Left lobe of liver (tissue), 2 donors: ENCODE results near the gene CAPZA3. TPM values are rescaled to one million over a fixed set of nuclear protein-coding genes. Genes with fewer than 3 reads are reported as not detected.
"Not testable (repeated sequence)": the region's sequence is repeated elsewhere in the genome, so short reads cannot be mapped to it uniquely, and the experiment has no call there.

Source experiments
- ATAC-seq: fragments of 200-7000 bp; cut with Tn5 transposase; one replicate; pipeline ENCODE4 v1.9.1; 2020; ENCODE audit warnings: mild to moderate bottlenecking, moderate library complexity
- DNase-seq: peaks from one replicate; pipeline ENCODE4 v3.0.0-alpha.2; 2020; ENCODE audit warnings: low spot score
- total RNA-seq: library from RNA; stranded (reverse); gene quantifications from one replicate; pipeline ENCODE4 v1.2.1, GENCODE V29; 2021
- donor health status: DM: no; HTN: no; CAD: no; lungs with moderate emphysema.
- donor health status: DM: no; HTN: yes; CAD: no.

Gene CAPZA3
- total RNA-seq, 1 donor from 2014 or later, result 0.33 TPM

DNA sequence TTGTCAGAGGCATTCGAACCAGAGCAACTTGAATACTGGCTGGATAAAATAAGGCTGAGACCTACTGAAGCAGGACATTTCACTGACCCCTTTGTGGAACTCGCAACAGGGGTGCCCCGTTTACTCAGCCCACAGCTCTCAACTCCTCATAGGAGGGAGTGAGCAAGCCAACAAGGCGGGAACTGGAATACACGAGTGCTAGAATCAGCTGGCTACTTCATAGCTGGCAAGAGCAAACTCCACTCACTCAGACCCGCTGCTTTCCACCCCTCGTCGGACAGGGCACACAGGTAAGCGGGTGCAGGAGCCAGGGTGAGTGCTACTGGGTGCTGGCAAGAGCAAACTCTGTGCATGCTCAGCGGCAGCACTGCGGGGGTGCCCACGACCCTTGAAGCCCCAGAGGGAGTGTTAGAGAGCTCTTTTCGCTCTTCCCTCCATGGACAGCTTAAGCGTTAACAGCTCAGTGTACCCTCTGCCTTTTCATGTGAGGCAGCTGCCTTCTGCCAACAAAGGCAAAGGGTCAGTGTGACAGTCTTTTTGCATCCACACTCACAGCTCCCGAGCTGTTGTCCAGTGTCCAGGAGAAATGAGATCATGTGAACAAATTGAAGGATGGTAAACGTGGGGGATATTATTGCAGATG, 15.7 kb downstream of the CAPZA3 start:
- peak; percentile 90 for ATAC-seq
- DNase-seq, result peak; percentile 62

DNA sequence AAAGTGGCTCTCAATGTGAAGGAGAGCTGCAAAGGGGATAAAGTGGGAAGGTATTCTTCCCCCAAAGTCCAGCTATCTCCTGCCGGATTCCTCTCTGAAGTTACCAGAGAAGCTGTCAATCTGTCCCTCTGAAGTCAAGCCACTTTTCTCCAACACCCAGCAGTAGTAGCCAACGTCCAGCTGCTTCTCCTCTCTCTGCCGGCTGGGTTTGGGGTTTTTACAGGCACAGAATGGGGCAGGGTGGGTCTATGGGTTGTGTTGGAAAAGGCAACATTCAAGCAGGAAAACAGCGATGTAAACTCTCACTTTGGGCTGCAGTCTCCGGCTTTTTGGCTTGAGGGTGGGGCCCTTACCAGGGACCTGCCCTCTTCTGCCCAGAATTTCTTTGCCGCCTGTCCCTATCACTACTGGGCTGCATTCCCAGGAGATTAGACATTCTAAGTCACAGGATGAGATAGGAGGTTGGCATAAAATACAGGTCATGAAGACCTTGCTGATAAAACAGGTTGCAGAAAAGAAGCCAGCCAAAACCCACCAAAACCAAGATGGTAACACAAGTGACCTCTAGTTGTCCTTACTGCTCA, 16.3 kb downstream of the CAPZA3 start:
- DNase-seq, result no peak
- peak; percentile 13 for ATAC-seq

DNA sequence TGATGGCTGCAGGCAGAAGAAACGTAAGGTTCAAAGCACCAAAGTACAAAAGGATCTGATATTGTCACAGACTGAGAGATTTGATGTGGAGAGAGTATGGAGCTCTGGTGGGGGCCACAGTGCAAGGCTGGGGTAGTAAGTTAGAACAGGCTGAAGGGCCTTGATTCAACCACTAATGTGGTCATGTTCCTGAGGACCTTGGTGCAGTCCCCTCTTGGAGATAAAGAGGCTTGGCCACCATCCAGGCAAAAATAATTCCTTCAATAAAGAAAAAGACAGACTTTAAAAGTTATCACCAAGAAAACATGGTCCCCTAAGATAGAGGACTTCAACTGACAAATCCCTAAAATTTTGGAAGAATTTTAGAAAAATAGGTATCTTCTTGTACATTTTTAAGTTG, 17.4 kb downstream of the CAPZA3 start:
- DNase-seq (no peak), ATAC-seq (no peak)

DNA sequence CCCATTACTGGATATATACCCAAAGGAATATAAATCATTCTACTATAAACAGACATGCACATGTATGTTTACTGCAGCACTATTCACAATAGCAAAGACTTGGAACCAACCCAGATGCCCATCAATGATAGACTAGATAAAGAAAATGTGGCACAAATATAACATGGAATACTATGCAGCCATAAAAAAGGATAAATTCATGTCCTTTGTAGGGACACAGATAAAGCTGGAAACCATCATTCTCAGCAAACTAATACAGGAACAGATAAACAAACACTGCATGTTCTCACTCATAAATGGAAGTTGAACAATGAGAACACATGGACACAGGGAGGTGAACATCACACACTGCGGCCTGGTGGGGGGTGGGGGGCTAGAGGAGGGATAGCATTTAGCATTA, 28.6 kb downstream of the CAPZA3 start:
- not testable (repeated sequence) for ATAC-seq, DNase-seq

DNA sequence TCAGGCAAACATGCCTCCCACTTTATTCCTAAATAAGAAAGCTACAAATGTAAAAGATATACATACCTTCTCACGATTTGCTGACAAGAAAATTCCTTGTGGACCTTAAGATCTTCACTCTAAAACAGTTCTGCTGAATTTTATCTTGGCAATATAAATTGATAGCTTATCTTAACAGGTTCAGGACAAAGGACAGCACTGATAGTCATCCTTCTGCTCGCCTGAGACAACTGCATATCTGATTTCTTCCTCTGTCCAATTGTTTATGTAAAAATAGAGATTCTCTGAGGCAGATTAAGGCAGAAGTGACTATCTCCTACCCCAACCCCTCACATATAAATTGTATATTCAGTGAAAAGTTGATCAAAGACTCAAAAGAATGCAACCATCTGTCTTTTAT, 44.9 kb downstream of the CAPZA3 start:
- ATAC-seq (no peak), DNase-seq (no peak)

DNA sequence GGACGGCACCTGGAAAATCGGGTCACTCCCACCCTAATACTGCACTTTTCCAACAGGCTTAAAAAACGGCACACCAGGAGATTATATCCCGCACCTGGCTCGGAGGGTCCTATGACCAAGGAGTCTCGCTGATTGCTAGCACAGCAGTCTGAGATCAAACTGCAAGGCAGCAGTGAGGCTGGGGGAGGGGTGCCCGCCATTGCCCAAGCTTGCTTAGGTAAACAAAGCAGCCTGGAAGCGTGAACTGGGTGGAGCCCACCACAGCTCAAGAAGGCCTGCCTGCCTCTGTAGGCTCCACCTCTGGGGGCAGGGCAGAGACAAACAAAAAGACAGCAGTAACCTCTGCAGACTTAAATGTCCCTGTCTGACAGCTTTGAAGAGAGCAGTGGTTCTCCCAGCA, 47.5 kb downstream of the CAPZA3 start:
- not testable (repeated sequence) for DNase-seq, ATAC-seq

Other genes with a start within 250 kb of the CAPZA3 start
- not detected for gene PLCZ1, start 107 bp upstream of the CAPZA3 start, total RNA-seq